Measurements from ENCODE around the gene ZNF480.
A peak's percentile ranks its signal among the peaks of the same experiment; 100 is the strongest.
"Not testable (repeated sequence)": the region's sequence is repeated elsewhere in the genome, so short reads cannot be mapped to it uniquely, and the experiment has no call there.

Gene ZNF480

GRCh38 chr19:52273301-52273700 lies 23.7 kb upstream of the ZNF480 start:
- no peak overlapping the region for H3K4me3 ChIP-seq (ENCODE audit: low read depth, low read length)
- no peak for TF ChIP-seq CTCF (IDR thresholded peaks at IDR 0.05; ENCODE audit: low read depth, low read length, missing control alignments)
- no peak for DNase-seq (ENCODE audit: low read depth)

GRCh38 chr19:52274191-52274590 lies 22.8 kb upstream of the ZNF480 start:
- no peak overlapping the region for H3K4me3 ChIP-seq (ENCODE audit: low read depth, low read length)
- no peak for DNase-seq (ENCODE audit: low read depth)
- TF ChIP-seq CTCF (IDR thresholded peaks at IDR 0.05; ENCODE audit: low read depth, low read length, missing control alignments), result no peak

- no peak for DNase-seq (ENCODE audit: low read depth)
- TF ChIP-seq CTCF (IDR thresholded peaks at IDR 0.05; ENCODE audit: low read depth, low read length, missing control alignments), result no peak
- no peak overlapping the region for H3K4me3 ChIP-seq (ENCODE audit: low read depth, low read length)
These were observed 21.0 kb upstream of the ZNF480 start for GRCh38 chr19:52275988-52276387.

GRCh38 chr19:52277471-52277870 lies 19.5 kb upstream of the ZNF480 start:
- no peak overlapping the region for H3K4me3 ChIP-seq (ENCODE audit: low read depth, low read length)
- no peak for DNase-seq (ENCODE audit: low read depth)
- no peak for TF ChIP-seq CTCF (IDR thresholded peaks at IDR 0.05; ENCODE audit: low read depth, low read length, missing control alignments)

- no peak for TF ChIP-seq CTCF (IDR thresholded peaks at IDR 0.05; ENCODE audit: low read depth, low read length, missing control alignments)
- H3K4me3 ChIP-seq (ENCODE audit: low read depth, low read length), result no peak overlapping the region
- DNase-seq (ENCODE audit: low read depth), result no peak
These were observed 10.7 kb upstream of the ZNF480 start for GRCh38 chr19:52286256-52286655.

- DNase-seq (ENCODE audit: low read depth), result no peak
- no peak for TF ChIP-seq CTCF (IDR thresholded peaks at IDR 0.05; ENCODE audit: low read depth, low read length, missing control alignments)
- H3K4me3 ChIP-seq (ENCODE audit: low read depth, low read length), result no peak overlapping the region
These were observed 5.2 kb upstream of the ZNF480 start for GRCh38 chr19:52291781-52292180.

GRCh38 chr19:52292946-52293345 lies 4.0 kb upstream of the ZNF480 start:
- not testable (repeated sequence) for H3K4me3 ChIP-seq (ENCODE audit: low read depth, low read length); DNase-seq (ENCODE audit: low read depth)

GRCh38 chr19:52296400-52296772 lies 583 bp upstream of the ZNF480 start:
- no peak for TF ChIP-seq CTCF (IDR thresholded peaks at IDR 0.05; ENCODE audit: low read depth, low read length, missing control alignments)
- no peak for DNase-seq (ENCODE audit: low read depth)
- peak overlapping the region; percentile 76 for H3K4me3 ChIP-seq (ENCODE audit: low read depth, low read length)
